ENCODE measurements around the gene ARHGEF6.

Gene ARHGEF6

GRCh38 chrX:136694431-136695087 lies 86.2 kb downstream of the ARHGEF6 start:
- DNase-seq (ENCODE audit: low spot score), result peak; percentile 62

DNA sequence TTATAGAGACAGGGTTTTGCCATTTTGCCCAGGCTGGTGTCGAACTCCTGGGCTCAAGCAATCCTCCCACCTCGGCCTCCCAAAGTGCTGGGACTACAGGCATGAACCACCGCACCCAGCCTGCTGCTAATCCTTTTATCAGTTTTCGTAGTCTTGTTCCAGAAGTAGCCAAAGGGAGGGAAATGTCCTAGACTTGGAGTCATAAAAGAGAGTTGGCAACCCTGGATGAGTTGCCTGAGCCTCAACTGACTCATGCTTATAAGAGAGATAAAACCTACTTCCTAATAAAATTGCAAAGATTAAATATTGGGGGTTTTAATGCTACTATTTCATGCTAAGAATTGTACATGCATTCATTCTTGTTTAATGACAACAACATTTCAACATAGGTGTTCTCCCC lies 88.5 kb downstream of the ARHGEF6 start:
- DNase-seq (ENCODE audit: low spot score), result no peak

DNA sequence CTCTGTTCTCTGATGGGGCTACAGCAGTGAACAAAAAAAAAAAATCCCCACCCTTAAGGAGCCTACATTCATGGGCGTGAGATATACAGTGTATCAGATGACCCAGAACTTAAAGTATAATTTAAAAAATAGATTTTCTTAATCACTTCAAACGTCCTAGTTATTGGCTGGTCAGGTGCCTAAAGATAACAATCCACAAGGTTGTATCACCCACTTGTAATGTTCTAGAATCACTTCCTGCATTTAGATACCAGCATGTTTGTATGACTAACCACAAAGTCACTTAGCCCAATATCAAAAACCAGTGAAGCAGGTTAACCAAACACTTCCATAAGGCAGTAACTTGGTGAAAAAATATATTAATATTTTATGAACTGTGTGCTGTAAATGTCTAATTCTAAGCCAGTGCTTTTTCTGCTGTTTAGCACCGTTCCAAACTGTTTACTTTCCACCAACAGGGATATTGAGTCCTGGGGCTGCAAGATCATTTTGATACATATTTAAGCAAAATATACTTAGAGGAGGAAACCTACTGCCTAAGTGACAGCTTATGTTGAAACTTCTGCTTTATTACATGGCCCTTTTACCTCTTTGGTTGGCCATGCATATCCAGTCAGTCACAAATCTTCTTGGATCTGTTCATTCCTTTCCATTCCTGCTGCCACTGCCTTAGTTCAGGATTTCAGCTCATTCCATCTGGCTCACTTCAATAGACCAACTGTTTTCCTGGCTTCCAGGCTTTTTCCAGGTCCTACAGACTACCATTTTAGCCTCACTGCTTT lies 89.5 kb downstream of the ARHGEF6 start:
- peak; percentile 79 for DNase-seq (ENCODE audit: low spot score)

GRCh38 chrX:136689436-136689835 lies 91.3 kb downstream of the ARHGEF6 start:
- peak; percentile 14 for DNase-seq (ENCODE audit: low spot score)

DNA sequence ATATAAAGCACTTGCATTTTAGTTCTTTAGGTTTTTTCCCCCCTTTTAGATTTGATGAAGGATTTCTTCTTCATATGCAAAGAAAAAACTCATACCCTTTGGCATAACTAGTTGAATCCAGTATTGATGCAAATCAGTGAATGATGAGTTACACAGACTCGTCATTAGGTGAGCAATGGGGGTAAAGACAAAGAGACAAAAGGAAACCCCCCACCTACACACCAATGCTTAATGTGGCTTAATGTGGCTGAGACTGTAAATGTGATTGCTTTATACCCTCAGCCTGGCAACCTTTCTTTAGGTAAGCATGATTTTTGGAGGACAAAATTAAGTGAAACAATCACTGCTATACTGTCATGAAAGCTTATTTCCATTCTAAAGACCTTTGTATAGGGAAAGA lies 93.3 kb downstream of the ARHGEF6 start:
- DNase-seq (ENCODE audit: low spot score), result no peak

DNA sequence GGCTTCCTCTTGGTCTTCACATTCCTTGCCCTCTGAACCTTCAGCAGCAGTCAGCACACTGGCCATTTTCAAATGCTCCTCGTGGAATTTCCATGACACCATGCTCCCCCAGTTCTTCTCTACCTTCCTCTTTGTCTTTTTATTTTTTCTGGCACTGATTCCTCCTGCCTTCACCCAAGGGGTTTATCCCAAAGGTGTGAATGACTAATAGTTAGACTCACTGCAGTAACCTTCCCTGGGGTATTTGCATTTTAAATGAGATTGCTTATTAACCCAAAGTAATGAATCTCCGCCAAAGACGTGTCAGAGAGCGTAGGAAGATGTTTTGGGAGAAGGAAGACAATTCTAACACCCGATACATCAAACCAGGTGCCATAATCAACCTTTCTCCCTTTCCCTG lies 96.6 kb downstream of the ARHGEF6 start:
- DNase-seq (ENCODE audit: low spot score), result peak; percentile 66

DNA sequence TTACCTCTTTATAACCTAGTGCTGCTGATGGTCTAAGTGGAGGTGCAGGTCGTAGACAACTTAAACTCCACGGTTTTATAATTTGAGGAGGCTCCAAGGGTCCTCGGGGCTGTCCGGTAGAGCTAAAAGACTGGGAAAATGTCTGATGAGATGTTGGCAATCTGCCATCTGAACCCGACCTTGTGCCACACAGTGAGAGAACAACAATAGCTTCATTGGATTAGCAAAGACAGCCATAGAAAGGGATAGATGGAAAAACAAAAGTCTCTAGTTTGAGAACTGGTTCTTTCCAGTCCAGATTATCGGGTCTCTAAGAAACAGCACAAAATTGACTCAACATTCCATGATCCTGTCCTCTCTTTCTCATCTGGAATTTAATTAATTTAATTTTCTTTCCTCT lies 101.2 kb downstream of the ARHGEF6 start:
- no peak for DNase-seq (ENCODE audit: low spot score)

DNA sequence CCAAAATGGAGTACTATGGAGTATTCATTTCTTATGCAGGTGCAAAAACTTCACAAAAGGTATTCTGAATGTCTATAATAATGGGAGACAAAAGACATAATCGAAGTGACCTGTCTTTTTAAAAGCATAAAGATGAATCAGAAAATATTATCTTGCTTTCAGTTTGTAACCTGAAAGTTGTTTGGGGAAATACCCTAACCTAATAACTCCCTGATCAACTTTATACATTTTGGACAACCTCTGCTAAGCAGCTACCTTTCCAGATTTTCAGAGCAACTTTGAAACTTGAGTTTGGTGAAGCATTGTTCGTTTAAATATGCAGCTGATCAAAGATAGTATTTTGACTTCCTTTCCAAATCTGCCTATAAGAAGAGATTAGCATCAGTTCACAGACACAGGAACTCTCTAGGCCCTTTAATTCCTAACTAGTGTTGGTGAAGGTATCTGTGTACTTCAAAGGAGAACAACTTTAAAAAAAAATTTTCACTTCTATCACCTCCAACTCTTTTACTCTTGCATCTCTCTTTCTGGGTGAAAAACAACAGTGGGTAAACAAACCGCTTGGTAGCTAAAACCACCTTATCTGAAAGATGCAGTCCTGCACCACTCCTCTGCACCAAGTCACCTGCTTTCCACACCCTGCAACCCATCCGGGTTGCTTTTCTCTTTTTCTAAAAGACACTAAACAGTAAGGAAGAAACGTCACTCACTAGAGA lies 106.3 kb downstream of the ARHGEF6 start:
- DNase-seq (ENCODE audit: low spot score), result no peak

DNA sequence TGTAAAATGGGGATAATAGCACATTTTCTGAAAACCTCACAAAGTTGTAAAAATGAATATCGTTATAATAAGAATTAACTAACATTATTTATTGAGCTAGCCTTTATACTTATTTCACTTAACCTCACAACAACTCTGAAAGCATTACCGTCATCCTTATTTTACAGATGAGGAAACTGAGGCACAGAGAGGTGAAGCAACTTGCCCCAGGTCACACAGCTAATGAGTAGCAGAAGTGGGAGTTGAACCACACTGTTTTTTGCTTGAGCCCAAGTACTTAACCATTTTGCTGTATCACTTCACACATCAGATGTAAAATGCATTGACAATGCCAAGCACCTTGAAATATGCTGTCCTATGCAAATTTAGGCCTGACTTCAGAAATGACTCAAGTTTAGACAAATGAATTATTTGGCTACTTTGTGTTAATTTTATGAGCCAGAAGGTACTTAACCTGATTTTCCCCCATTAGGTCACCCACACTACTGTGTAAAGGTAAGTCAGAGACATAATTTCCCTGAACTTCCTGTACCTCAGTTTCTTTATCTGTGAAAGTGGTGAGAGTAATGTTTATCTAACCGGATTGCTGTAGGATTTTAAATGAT lies 109.6 kb downstream of the ARHGEF6 start:
- DNase-seq (ENCODE audit: low spot score), result no peak

- DNase-seq (ENCODE audit: low spot score), result no peak
Observed at GRCh38 chrX:136667446-136668168, 113.1 kb downstream of the ARHGEF6 start.

GRCh38 chrX:136666088-136666487 lies 114.6 kb downstream of the ARHGEF6 start:
- DNase-seq (ENCODE audit: low spot score), result no peak

- no peak for DNase-seq (ENCODE audit: low spot score)
Observed at GRCh38 chrX:136665258-136665900, 115.4 kb downstream of the ARHGEF6 start.

DNA sequence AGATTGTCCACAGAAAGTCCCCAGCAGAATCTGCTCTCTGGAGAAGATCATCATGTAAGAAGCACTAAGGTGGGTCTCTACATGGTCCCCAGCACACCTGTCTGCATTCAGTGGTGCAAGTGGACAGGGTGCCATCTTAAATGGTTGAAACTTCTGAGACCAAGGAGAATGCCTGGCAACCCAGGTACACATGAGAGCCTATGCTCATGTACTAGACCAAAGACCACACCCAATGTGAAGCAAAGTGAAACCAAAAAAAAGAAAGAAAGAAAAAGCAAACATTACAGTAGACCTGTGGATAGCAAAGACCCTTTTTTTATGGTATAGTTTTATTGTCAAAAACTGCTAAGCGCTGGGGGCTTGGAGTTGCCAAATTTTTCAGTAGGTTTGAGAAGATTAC lies 117.8 kb downstream of the ARHGEF6 start:
- DNase-seq (ENCODE audit: low spot score), result no peak

GRCh38 chrX:136662104-136662503 lies 118.6 kb downstream of the ARHGEF6 start:
- no peak for DNase-seq (ENCODE audit: low spot score)

DNA sequence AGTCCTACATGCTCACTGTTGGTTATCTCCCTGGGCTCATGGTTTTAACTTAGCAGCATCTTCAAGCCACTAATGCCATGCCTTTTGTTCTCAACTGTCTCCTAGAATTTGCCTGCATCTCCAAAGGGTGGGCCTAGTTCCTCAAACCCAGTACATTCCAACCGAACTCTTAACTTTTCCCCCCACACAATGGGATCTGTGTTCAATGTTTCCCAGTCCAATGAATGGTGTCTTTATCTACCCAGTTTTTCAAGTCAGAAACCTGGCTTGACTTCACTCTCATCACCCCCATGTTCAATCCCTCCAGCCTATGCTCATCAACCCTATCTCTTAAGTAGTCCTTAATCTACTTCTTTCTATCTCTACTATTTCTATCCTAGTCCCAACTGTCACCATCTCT lies 119.8 kb downstream of the ARHGEF6 start:
- DNase-seq (ENCODE audit: low spot score), result no peak

DNA sequence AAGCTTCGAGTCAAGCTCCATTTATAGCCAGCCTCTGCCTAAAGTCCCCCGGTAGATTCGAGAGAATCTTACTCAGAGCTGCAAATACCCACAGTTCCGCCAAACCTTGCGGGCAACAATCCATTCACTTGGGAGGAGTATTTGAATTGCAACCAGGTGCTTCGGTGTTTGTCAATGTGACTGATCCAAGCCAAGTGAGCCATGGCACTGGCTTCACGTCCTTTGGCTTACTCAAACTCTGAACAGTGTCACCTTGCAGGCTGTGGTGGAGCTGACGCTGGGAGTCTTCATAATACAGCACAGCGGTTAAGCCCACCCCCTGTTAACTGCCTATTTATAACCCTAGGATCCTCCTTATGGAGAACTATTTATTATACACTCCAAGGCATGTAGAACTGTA lies 121.6 kb downstream of the ARHGEF6 start:
- no peak for DNase-seq (ENCODE audit: low spot score)

- no peak for DNase-seq (ENCODE audit: low spot score)
Observed at GRCh38 chrX:136658151-136658550, 122.6 kb downstream of the ARHGEF6 start.

DNA sequence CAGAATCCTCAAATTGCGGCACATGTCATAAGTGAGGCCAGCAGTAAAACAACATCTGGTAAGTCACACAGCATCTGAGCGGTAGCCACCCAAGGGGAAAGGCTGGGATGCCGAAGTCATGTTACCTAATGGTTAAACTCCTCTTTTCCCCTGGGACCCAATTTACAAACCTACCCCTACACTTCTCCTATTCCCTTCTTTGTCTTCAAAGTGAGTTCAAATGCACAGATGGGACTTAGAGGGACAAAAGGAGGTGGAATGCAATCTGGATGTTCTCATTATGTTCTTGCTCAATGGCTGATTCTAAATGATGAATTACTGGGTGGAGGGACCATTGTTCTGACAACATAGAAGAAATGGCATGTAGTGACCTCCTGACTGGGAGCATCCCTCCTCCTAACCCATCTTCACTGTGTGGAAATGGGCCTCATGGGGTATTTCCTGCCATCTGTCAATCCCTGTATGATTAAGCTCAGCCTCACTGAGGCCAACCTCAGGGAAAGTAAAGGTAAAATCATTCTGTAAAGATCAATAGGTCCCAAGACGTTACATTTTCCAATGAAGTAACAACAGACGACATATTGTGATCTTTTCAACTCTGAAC lies 124.3 kb downstream of the ARHGEF6 start:
- no peak for DNase-seq (ENCODE audit: low spot score)

- DNase-seq (ENCODE audit: low spot score), result no peak
Observed at GRCh38 chrX:136652822-136653723, 127.7 kb downstream of the ARHGEF6 start.

- no peak for DNase-seq (ENCODE audit: low spot score)
Observed at GRCh38 chrX:136650811-136651210, 129.9 kb downstream of the ARHGEF6 start.

All from kidney tubule cell (primary cell).